ENCODE results near the gene CHST8. TPM values are rescaled to one million over a fixed set of nuclear protein-coding genes. Genes with fewer than 3 reads are reported as not detected.

Gene CHST8
- total and polyA plus RNA-seq, 2 of the 13 experiments (the other 11 are each of a cell fraction or from before 2014, with no cell fraction given) = not detected

GRCh38 chr19:33795370-33796163 lies 173.8 kb downstream of the CHST8 start (continued):
- TF ChIP-seq ZBTB44 (CRISPR knock-in tag; IDR thresholded peaks at IDR 0.05) = no peak
- no peak for TF ChIP-seq ZNF737 (CRISPR knock-in tag; IDR thresholded peaks at IDR 0.05; ENCODE audit: borderline replicate concordance)
- TF ChIP-seq ATF3 (CRISPR knock-in tag; IDR thresholded peaks at IDR 0.05) = no peak
- no peak for TF ChIP-seq SP1 (IDR thresholded peaks at IDR 0.05)
- peak; percentile 48; the same call in 1 of the 2 replicates for TF ChIP-seq SP1 (CRISPR knock-in tag; IDR thresholded peaks at IDR 0.05)
- TF ChIP-seq SRSF4 (IDR thresholded peaks at IDR 0.05; ENCODE audit: low read depth, low read length, poor library complexity, severe bottlenecking) = no peak
- peak; percentile 71 for TF ChIP-seq POLR2G (IDR thresholded peaks at IDR 0.05; ENCODE audit: low read depth, low read length)
- TF ChIP-seq NR0B2 (CRISPR knock-in tag; IDR thresholded peaks at IDR 0.05) = peak; percentile 16; the same call in 1 of the 2 replicates
- peak; percentile 68 for TF ChIP-seq CCDC6 (CRISPR knock-in tag; IDR thresholded peaks at IDR 0.05)
- TF ChIP-seq ZNF574 (CRISPR knock-in tag; IDR thresholded peaks at IDR 0.05) = peak; percentile 74
- TF ChIP-seq ZNF615 (CRISPR knock-in tag; IDR thresholded peaks at IDR 0.05; ENCODE audit: borderline replicate concordance) = 0 out of 2 replicates have a peak, but pooled peaks have one; percentile 29
- TF ChIP-seq ZFY (CRISPR knock-in tag; IDR thresholded peaks at IDR 0.05) = peak; percentile 58; the same call in 1 of the 2 replicates
- no peak for TF ChIP-seq NCOA2 (CRISPR knock-in tag; IDR thresholded peaks at IDR 0.05)
- peak; percentile 23; the same call in 1 of the 2 replicates for TF ChIP-seq ZBTB25 (CRISPR knock-in tag; IDR thresholded peaks at IDR 0.05)
- peak; percentile 49; the same call in 1 of the 2 replicates for TF ChIP-seq ZNF280B (CRISPR knock-in tag; IDR thresholded peaks at IDR 0.05; ENCODE audit: borderline replicate concordance)
- peak; percentile 71 for TF ChIP-seq SAP130 (CRISPR knock-in tag; IDR thresholded peaks at IDR 0.05; ENCODE audit: low read depth)
- TF ChIP-seq ZBTB10 (CRISPR knock-in tag; IDR thresholded peaks at IDR 0.05; ENCODE audit: borderline replicate concordance) = peak; percentile 73

All from HepG2 (cell line).